Measurements from ENCODE around the gene RBM44.
"Not testable (repeated sequence)": the region's sequence is repeated elsewhere in the genome, so short reads cannot be mapped to it uniquely, and the experiment has no call there.

RBM44 gene

GRCh38 chr2:237798236-237799059 is at the start of gene RBM44:
Gene RBM44, plus strand, starts transcription at chr2:237798779. Its CDS starts 14,831 bp downstream, at chr2:237813610.
- Mint-ChIP-seq H3K27me3 (ENCODE audit: low read depth) (peaks cover 3% of the 10 kb centered on the region), H3K9me3 (peaks cover 11% of the 10 kb centered on the region)

GRCh38 chr2:237749002-237749401 is 49.6 kb upstream of the RBM44 start:
- peaks cover 50% of the 10 kb centered on the region for H3K36me3 Mint-ChIP-seq (ENCODE audit: low read depth)
- no peaks in the 10 kb centered on the region for H3K9me3 Mint-ChIP-seq
- H3K4me1 Mint-ChIP-seq, result peaks cover 6% of the 10 kb centered on the region
- no peak overlapping the region for H3K27ac Mint-ChIP-seq
- no peak overlapping the region for H3K4me3 Mint-ChIP-seq
- no peaks in the 10 kb centered on the region for H3K27me3 Mint-ChIP-seq (ENCODE audit: low read depth)
- no peak for TF ChIP-seq CTCF (IDR thresholded peaks at IDR 0.05; ENCODE audit: unreplicated experiment in 3 of 3)

More at GRCh38 chr2:237798236-237799059, at the start of gene RBM44:
- no peak within 1 kb of the TSS for H3K4me3 Mint-ChIP-seq
- H3K36me3 Mint-ChIP-seq (ENCODE audit: low read depth), result peaks cover 6% of the 10 kb centered on the region
- H3K4me1 Mint-ChIP-seq, result no peaks in the 10 kb centered on the region
- no peak within 1 kb of the TSS for H3K27ac Mint-ChIP-seq
- TF ChIP-seq CTCF (IDR thresholded peaks at IDR 0.05; ENCODE audit: unreplicated experiment in 3 of 3), result no peak

- Mint-ChIP-seq H3K27me3 (ENCODE audit: low read depth) (no peaks in the 10 kb centered on the region), H3K9me3 (no peaks in the 10 kb centered on the region), H3K27ac (no peak overlapping the region), H3K4me1 (peaks cover 3% of the 10 kb centered on the region), H3K4me3 (no peak overlapping the region), H3K36me3 (ENCODE audit: low read depth) (peaks cover 60% of the 10 kb centered on the region)
- TF ChIP-seq CTCF (IDR thresholded peaks at IDR 0.05; ENCODE audit: unreplicated experiment in 3 of 3), result no peak
These were observed 48.6 kb upstream of the RBM44 start for GRCh38 chr2:237749961-237750360.

GRCh38 chr2:237750441-237750840 is 48.1 kb upstream of the RBM44 start:
- H3K27ac Mint-ChIP-seq; H3K4me1 Mint-ChIP-seq; H3K27me3 Mint-ChIP-seq (ENCODE audit: low read depth); H3K9me3 Mint-ChIP-seq; H3K4me3 Mint-ChIP-seq: not testable (repeated sequence)
- H3K36me3 Mint-ChIP-seq (ENCODE audit: low read depth), result peaks cover 64% of the 10 kb centered on the region

GRCh38 chr2:237752761-237753165 is 45.8 kb upstream of the RBM44 start:
- peaks cover 79% of the 10 kb centered on the region for H3K36me3 Mint-ChIP-seq (ENCODE audit: low read depth)
- H3K27ac Mint-ChIP-seq, result no peak overlapping the region
- TF ChIP-seq CTCF (IDR thresholded peaks at IDR 0.05; ENCODE audit: unreplicated experiment in 3 of 3), result no peak
- H3K9me3 Mint-ChIP-seq, result no peaks in the 10 kb centered on the region
- no peak overlapping the region for H3K4me3 Mint-ChIP-seq
- no peaks in the 10 kb centered on the region for H3K4me1 Mint-ChIP-seq
- H3K27me3 Mint-ChIP-seq (ENCODE audit: low read depth), result no peaks in the 10 kb centered on the region

GRCh38 chr2:237754182-237754581 is 44.4 kb upstream of the RBM44 start:
- Mint-ChIP-seq H3K4me3 (no peak overlapping the region), H3K27ac (no peak overlapping the region), H3K9me3 (no peaks in the 10 kb centered on the region), H3K36me3 (ENCODE audit: low read depth) (peaks cover 77% of the 10 kb centered on the region), H3K4me1 (no peaks in the 10 kb centered on the region), H3K27me3 (ENCODE audit: low read depth) (no peaks in the 10 kb centered on the region)
- TF ChIP-seq CTCF (IDR thresholded peaks at IDR 0.05; ENCODE audit: unreplicated experiment in 3 of 3), result no peak
